DLD1 (cell line): Measurements from ENCODE around the gene CHRNA5.

Experiments
- in situ Hi-C: cut with HindIII; loops from 2 replicates; pipeline ENCODE4 v1.10.0; 2017; ENCODE audit warnings: low sequenced_read_pairs

CHRNA5 gene

GRCh38 chr15:78564743-78565096 lies 600 bp upstream of the CHRNA5 start:
- in situ Hi-C loops = no loop called here

DNA sequence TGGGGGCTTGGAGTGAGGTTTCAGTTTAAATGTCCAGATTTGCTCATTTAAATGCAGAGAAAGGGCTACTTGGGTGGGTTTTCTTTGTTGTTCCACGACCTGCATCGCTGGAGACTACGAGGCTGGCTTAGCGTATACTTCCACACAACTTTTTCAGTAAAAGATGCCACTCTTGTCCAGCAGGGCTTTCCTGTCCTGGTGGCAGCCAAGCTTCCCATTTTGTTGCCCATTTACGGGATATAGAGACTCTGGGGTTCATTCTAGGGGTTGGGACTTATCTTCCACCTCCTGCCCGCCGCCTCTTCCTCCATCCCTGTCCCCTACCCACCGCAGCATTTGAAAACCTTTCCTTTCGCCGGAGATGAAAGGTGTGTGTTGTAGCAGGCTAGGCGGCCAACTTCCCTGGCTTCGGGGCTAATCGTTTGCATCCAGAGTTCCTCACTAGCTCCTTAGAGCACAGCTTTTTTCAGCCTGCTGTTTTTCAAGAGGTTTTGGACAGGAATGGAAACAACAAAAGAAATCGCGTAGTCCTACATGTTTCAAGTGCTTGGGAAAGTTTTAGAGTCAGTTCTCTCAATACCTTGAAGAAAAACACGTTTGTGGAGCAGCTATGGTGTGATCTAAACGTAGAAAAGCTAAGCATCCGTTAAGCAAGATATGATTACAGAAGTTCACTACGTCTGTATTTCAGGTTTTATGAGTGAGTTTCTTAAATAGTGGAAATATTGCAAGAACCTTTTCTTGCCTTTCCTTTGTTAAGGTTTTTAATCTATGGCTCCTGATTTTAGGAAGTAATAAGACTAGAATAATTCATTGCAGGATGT lies 843 bp downstream of the CHRNA5 start:
- in situ Hi-C loops = no loop called here

DNA sequence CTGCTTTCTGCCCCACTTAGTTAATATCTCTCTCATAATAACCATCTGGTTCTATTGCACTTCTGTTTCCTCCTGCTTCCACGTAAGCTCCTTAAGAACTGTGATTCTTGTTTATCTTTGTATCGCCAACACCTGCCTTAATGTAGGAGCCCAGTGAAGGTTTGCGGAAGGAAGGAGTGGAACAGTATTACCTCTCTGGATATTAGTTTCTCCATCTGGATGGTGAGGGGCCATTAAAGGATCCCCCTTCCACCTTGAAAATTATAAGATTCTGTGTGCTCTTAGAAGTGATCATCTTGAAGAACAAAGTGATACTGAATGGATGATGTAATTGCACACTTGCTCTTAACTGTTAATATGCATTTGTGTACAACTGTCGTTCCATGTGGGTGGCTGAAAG lies 2.2 kb downstream of the CHRNA5 start:
- in situ Hi-C loops = no loop called here

- in situ Hi-C loops = no loop called here
Measured at GRCh38 chr15:78570710-78571109, 5.4 kb downstream of the CHRNA5 start.

DNA sequence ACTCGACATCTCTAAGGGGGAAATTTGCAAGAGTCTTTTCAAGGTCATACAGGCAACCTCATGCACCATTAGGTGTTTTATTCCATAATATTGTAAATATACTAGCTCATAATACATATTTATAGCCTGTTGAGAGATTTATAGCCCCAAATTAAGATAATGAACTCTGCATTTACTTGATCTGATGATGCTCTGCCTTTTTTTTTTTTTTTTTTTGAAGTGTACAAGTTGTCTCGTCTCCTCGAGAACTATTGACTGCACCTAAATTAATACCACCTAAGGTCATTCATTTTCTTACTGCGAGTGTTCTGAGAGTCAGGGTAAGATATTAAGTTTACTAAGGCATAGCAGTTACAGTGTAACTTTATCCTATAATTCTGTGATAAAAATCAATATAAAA lies 6.1 kb downstream of the CHRNA5 start:
- in situ Hi-C loops = no loop called here

GRCh38 chr15:78573416-78573815 lies 8.1 kb downstream of the CHRNA5 start:
- in situ Hi-C loops = no loop called here

- in situ Hi-C loops = no loop called here
Measured at GRCh38 chr15:78574944-78575343, 9.6 kb downstream of the CHRNA5 start.

DNA sequence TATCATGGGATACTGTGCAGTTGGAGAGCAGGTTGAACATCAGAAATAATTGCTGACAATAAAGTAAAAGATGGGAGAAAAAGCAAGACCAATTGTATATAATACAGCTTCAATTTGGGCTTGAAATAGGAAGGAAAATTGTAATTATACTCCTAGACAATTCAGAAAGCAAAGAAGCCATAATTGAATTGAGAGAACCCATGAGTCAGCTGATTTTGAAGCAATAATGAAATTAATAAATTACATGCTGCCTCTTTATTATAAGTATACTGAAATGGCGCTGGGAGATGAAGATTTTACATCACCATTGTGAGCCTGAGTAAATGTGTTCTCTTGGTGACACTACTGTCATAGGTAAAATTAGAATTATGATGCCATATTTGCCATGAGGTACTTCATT lies 32.3 kb downstream of the CHRNA5 start:
- in situ Hi-C loops = no loop called here

DNA sequence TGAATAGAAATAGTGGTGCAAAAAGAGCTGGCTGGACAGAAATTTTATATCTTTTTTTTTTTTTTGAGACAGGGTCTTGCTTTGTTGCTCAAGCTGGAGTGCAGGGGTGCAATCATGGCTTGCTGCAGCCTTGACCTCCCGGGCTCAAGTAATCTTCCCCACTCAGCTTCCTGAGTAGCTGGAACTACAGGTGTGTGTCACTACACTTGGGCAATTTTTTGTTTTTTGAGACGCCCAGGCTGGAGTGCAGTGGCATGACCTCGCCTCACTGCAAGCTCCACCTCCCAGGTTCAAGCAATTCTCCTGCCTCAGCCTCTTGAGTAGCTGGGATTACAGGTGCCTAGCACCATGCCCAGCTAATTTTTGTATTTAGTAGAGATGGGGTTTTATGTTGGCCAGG lies 33.0 kb downstream of the CHRNA5 start:
- in situ Hi-C loops = no loop called here

GRCh38 chr15:78599189-78599588 lies 33.9 kb downstream of the CHRNA5 start:
- in situ Hi-C loops = no loop called here

GRCh38 chr15:78603467-78603866 lies 38.1 kb downstream of the CHRNA5 start:
- in situ Hi-C loops = loop anchor here (10.0 kb wide), 1 partner anchor 59 kb away; the partner anchor contains the start of gene PSMA4

GRCh38 chr15:78604420-78604819 lies 39.1 kb downstream of the CHRNA5 start:
- in situ Hi-C loops = loop anchor here (10.0 kb wide), 1 partner anchor 60 kb away; the partner anchor contains the start of gene PSMA4

DNA sequence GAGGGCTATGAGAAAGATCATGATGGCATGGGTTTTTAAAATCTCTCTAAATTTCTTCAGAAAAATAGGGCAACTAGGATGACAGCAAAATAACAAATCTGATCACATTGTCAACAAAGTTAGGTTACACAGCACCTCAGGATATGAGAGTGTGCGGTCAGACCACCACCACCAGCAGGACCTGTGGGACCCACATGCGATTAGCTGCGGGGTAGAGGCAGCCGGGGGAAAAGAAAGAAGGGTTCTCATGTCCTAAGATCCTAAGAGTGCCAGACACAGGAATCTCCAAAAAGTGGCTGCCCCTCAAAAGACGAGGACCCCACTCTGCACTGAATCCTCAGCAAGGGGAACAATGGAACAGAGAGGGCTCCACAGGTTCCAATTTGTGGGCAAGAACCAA lies 39.9 kb downstream of the CHRNA5 start:
- in situ Hi-C loops = loop anchor here (10.0 kb wide), 1 partner anchor 60 kb away; the partner anchor contains the start of gene PSMA4

DNA sequence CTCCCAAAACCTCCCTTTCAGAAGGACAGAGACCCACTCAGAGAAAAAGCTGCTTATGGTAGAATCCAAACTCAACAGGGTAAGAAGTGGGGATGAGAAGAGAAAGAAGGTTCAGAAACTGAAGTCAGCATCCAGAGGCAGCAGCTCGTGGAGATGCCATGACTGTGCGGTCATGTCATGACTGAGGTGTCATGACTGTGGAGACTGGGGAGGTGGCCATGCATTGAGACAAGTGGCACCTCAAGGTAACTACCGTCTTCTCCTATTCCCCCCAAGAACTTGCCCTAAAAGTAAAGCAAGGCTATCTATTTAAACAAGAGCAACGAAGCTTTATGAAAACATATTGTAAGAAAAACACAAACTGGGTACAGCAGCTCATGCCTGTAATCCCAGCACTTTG lies 40.4 kb downstream of the CHRNA5 start:
- in situ Hi-C loops = loop anchor here (10.0 kb wide), 1 partner anchor 61 kb away; the partner anchor contains the start of gene PSMA4

GRCh38 chr15:78609551-78609950 lies 44.2 kb downstream of the CHRNA5 start:
- in situ Hi-C loops = loop anchor here (10.0 kb wide), 1 partner anchor 65 kb away; the partner anchor contains the start of gene PSMA4

DNA sequence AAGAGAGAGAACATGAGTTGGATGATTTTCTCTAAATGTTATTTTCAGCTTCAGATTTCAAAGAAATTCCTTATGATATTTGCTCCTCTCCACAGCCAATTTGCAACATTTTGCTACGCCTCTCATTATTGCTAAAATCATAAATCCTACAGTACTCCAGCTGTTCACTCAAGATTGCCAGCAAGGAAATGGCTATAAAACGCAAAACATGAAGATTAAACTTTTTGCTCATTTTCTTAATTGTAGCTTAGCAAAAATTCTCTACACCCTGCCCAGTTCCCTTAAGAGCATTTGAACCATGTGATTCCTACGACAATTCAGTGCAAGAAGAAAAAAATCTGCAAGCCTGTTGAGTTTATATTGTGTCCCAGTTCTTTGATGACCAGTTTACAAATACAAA lies 48.7 kb downstream of the CHRNA5 start:
- in situ Hi-C loops = no loop called here

GRCh38 chr15:78615151-78615589 lies 49.9 kb downstream of the CHRNA5 start:
- in situ Hi-C loops = no loop called here

DNA sequence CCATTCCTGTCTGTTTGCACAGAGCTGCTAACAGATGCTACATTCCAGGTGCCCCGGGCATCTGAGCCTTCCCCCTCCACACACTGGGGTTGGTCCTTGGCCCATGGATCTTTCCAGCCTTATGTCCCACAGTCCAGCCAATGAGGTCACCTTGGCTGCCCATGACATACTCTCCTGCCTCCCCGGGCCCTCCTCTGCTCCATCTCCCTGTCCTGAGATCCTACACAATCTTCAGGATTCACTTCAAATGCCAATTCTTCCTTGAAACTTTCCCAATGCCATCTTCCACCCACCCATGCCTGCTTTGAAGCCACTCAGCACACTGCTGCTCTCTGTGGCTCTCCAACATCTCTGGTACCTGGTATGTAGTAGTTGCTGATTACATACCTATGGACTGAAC lies 51.2 kb downstream of the CHRNA5 start:
- in situ Hi-C loops = no loop called here

- in situ Hi-C loops = no loop called here
Measured at GRCh38 chr15:78617076-78617475, 51.8 kb downstream of the CHRNA5 start.

DNA sequence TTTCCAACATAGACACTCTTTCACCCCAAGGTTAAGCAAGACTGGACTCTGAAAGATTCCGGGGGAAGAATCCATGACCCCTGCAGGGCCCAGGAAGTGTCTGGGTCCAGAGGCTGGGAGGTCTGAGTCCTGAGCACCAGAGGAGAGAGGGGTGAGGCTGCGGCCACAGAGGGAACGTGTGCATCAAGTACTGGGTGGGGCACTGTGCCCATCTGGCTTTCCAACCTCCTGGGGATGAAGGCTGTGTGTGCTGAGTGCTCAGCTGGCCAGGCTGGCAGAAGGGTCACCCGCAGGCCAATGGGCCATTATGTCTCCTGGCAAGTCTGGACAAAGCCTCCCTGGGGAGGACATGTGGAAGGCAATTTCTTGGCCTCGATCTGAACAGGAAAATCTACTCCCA lies 52.2 kb downstream of the CHRNA5 start:
- in situ Hi-C loops = no loop called here

GRCh38 chr15:78618064-78618463 lies 52.7 kb downstream of the CHRNA5 start:
- in situ Hi-C loops = no loop called here

DNA sequence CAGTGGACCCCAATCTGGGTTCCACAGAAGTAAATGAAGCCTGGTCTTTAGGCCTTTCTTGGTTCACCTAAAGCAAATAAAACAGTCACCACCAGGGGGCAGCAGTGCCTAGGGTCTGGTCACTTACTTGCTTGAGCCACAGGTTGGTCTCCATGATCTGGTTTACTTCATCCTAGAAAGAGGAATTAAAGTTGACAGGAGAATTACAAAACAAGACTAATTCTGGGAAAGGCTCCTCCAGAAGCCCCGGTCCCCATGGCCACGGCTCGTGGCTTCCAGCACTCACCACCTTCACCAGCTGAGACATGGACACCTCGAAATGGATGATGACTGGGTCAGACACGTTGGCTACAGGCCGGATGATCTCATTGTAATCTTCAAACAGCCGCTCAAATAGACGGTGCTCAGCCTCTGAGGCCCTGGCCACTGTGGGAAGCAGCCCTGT lies 53.2 kb downstream of the CHRNA5 start:
- in situ Hi-C loops = no loop called here
